SK-N-SH treated with all-trans-retinoic acid at 6 μM for 48 hours (cell line): ENCODE results near the gene SSRP1.

Experiments
- ARNTL ChIP-seq: fragments of 450-650 bp; formaldehyde crosslinking; IDR thresholded peaks from 2 replicates; pipeline ENCODE4 v1.5.0; 2020; ENCODE audit warnings: low read depth, mild to moderate bottlenecking, moderate library complexity, borderline replicate concordance
- BACH2 ChIP-seq: fragments of 250-450 bp; sonication (Bioruptor Pico); IDR thresholded peaks from 2 replicates; pipeline ENCODE4 v1.9.0; 2021; ENCODE audit warnings: mild to moderate bottlenecking, borderline replicate concordance
- ZC3H10 ChIP-seq: fragments of 250-450 bp; sonication (Bioruptor Pico); IDR thresholded peaks from 2 replicates; pipeline ENCODE4 v1.5.1; 2021; ENCODE audit warnings: mild to moderate bottlenecking, moderate library complexity
- ZFP3 ChIP-seq: fragments of 250-450 bp; sonication (Bioruptor Pico); IDR thresholded peaks from 2 replicates; pipeline ENCODE4 v1.5.0; 2020; ENCODE audit warnings: mild to moderate bottlenecking, moderate library complexity
- ZNF70 ChIP-seq: fragments of 450-650 bp; formaldehyde crosslinking; IDR thresholded peaks from 2 replicates; pipeline ENCODE4 v1.5.0; 2020; ENCODE audit warnings: mild to moderate bottlenecking, moderate library complexity
- TF ChIP-seq, protein P1 (sequence below): fragments of 250-450 bp; sonication (Bioruptor Pico); IDR thresholded peaks from 2 replicates; pipeline ENCODE4 v1.8.0; 2020; ENCODE audit warnings: mild to moderate bottlenecking, moderate library complexity, borderline replicate concordance
- TF ChIP-seq, protein P2 (sequence below): fragments of 250-450 bp; sonication (Bioruptor Pico); IDR thresholded peaks from 2 replicates; pipeline ENCODE4 v1.5.1; 2020; ENCODE audit warnings: low read depth, mild to moderate bottlenecking, moderate library complexity
- TF ChIP-seq, protein P3 (sequence below): fragments of 250-450 bp; sonication (Bioruptor Pico); IDR thresholded peaks from 2 replicates; pipeline ENCODE4 v1.8.0; 2021; ENCODE audit warnings: low read depth, mild to moderate bottlenecking, moderate library complexity, borderline replicate concordance

DNA sequence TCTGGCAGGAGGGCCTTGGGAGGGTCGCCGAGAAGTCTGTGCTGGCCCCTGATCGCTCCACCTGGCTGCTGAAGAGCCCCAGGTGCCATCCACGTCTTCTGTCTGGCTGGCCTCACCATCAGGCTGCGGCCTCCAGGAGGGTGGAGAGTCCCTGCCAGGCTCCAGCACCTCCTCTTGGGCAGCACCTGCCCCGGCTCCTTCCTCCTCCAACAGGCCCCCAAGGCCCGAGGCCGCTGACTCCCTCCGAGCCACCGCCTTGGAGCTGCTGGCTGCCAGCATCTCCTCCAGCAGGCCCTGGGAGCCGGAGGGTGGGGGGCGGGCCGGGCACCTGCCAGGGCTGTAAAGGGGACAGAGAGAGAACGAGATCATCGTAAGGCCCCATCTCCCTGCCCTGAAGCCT lies 33.2 kb downstream of the SSRP1 start:
- no peak for TF ChIP-seq ARNTL (CRISPR knock-in tag)
- TF ChIP-seq, protein P1, sequence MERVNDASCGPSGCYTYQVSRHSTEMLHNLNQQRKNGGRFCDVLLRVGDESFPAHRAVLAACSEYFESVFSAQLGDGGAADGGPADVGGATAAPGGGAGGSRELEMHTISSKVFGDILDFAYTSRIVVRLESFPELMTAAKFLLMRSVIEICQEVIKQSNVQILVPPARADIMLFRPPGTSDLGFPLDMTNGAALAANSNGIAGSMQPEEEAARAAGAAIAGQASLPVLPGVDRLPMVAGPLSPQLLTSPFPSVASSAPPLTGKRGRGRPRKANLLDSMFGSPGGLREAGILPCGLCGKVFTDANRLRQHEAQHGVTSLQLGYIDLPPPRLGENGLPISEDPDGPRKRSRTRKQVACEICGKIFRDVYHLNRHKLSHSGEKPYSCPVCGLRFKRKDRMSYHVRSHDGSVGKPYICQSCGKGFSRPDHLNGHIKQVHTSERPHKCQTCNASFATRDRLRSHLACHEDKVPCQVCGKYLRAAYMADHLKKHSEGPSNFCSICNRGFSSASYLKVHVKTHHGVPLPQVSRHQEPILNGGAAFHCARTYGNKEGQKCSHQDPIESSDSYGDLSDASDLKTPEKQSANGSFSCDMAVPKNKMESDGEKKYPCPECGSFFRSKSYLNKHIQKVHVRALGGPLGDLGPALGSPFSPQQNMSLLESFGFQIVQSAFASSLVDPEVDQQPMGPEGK (CRISPR knock-in tag): no peak
- no peak for TF ChIP-seq ZNF70 (CRISPR knock-in tag)
- TF ChIP-seq ZFP3 (CRISPR knock-in tag): no peak
- TF ChIP-seq, protein P2, sequence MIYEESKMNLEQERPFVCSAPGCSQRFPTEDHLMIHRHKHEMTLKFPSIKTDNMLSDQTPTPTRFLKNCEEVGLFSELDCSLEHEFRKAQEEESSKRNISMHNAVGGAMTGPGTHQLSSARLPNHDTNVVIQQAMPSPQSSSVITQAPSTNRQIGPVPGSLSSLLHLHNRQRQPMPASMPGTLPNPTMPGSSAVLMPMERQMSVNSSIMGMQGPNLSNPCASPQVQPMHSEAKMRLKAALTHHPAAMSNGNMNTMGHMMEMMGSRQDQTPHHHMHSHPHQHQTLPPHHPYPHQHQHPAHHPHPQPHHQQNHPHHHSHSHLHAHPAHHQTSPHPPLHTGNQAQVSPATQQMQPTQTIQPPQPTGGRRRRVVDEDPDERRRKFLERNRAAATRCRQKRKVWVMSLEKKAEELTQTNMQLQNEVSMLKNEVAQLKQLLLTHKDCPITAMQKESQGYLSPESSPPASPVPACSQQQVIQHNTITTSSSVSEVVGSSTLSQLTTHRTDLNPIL: no peak
- TF ChIP-seq BACH2 (CRISPR knock-in tag): no peak
- no peak for TF ChIP-seq ZC3H10 (CRISPR knock-in tag)
- TF ChIP-seq, protein P3, sequence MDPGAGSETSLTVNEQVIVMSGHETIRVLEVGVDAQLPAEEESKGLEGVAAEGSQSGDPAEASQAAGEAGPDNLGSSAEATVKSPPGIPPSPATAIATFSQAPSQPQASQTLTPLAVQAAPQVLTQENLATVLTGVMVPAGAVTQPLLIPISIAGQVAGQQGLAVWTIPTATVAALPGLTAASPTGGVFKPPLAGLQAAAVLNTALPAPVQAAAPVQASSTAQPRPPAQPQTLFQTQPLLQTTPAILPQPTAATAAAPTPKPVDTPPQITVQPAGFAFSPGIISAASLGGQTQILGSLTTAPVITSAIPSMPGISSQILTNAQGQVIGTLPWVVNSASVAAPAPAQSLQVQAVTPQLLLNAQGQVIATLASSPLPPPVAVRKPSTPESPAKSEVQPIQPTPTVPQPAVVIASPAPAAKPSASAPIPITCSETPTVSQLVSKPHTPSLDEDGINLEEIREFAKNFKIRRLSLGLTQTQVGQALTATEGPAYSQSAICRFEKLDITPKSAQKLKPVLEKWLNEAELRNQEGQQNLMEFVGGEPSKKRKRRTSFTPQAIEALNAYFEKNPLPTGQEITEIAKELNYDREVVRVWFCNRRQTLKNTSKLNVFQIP (CRISPR knock-in tag): no peak
